Activated gamma-delta T cell (primary cell): ENCODE measurements around the gene SPG7.
"Not testable (repeated sequence)": the region's sequence is repeated elsewhere in the genome, so short reads cannot be mapped to it uniquely, and the experiment has no call there.

Source experiments
- DNase-seq: peaks from one replicate; lab custom pipeline; 2025; lab: John Stamatoyannopoulos, UW
- total RNA-seq, 2 donors: gene quantifications; one replicate each; lab custom pipeline; 2026; lab: John Stamatoyannopoulos, UW

The SPG7 gene
- 273 to 407 reads per million in 2 donors for total RNA-seq

GRCh38 chr16:89507834-89508590, at the start of gene SPG7:
TSS of gene SPG7 (plus strand) at chr16:89508403. CDS start at chr16:89508418, 15 bp downstream.
- DNase-seq, result peak; percentile 83

GRCh38 chr16:89458551-89458950, 49.7 kb upstream of the SPG7 start:
- no peak for DNase-seq

- no peak for DNase-seq
Observed at GRCh38 chr16:89458967-89459366, 49.2 kb upstream of the SPG7 start.

GRCh38 chr16:89460556-89460955, 47.6 kb upstream of the SPG7 start:
- DNase-seq, result no peak

- DNase-seq, result not testable (repeated sequence)
Observed at GRCh38 chr16:89461890-89462289, 46.3 kb upstream of the SPG7 start.

- not testable (repeated sequence) for DNase-seq
Observed at GRCh38 chr16:89462639-89463038, 45.6 kb upstream of the SPG7 start.

GRCh38 chr16:89463312-89463711, 44.9 kb upstream of the SPG7 start:
- not testable (repeated sequence) for DNase-seq

GRCh38 chr16:89466920-89467319, 41.3 kb upstream of the SPG7 start:
- DNase-seq, result no peak

GRCh38 chr16:89467382-89467781, 40.8 kb upstream of the SPG7 start:
- DNase-seq, result no peak

- no peak for DNase-seq
Observed at GRCh38 chr16:89472711-89473075, 35.5 kb upstream of the SPG7 start.

GRCh38 chr16:89473136-89473712, 35.0 kb upstream of the SPG7 start:
- DNase-seq, result no peak

GRCh38 chr16:89473791-89474414, 34.3 kb upstream of the SPG7 start:
- DNase-seq, result no peak

GRCh38 chr16:89475144-89475543, 33.1 kb upstream of the SPG7 start:
- DNase-seq, result no peak

- no peak for DNase-seq
Observed at GRCh38 chr16:89476379-89476778, 31.8 kb upstream of the SPG7 start.

GRCh38 chr16:89476811-89477261, 31.4 kb upstream of the SPG7 start:
- DNase-seq, result no peak

GRCh38 chr16:89478576-89479221, 29.5 kb upstream of the SPG7 start:
- DNase-seq, result no peak

- DNase-seq, result no peak
Observed at GRCh38 chr16:89481356-89481955, 26.7 kb upstream of the SPG7 start.

GRCh38 chr16:89482150-89482816, 25.9 kb upstream of the SPG7 start:
- no peak for DNase-seq

- no peak for DNase-seq
Observed at GRCh38 chr16:89482817-89483205, 25.4 kb upstream of the SPG7 start.

- DNase-seq, result no peak
Observed at GRCh38 chr16:89484041-89484501, 24.1 kb upstream of the SPG7 start.

GRCh38 chr16:89484923-89485679, 23.1 kb upstream of the SPG7 start:
- DNase-seq, result no peak
